Measurements from ENCODE around the gene CRISP3. TPM values are rescaled to one million over a fixed set of nuclear protein-coding genes. Genes with fewer than 3 reads are reported as not detected.

CRISP3 gene
- total and polyA plus RNA-seq, 2 donors (not counting 1 experiment from before 2014, with no cell fraction given) = not detected

DNA sequence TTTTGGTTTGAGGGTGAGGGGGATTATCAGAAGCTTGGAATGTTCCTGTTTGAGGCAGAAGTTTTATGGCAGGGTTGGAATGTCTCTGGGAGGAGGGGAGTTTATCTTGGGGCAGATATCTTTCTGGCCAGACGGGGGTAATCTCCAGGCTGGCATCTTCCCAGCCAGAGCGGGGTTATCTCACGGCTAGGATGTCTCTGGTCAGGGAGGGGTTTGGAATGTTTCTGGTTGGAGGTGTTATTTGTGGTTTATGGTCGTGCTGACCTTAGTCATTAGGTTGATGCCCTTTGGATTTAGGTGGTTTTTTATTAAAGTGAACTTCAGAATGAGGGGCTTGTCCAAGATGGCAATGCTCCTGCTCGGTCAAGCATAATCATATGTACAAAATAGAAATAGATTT is 28.1 kb upstream of the CRISP3 start:
- H3K27ac ChIP-seq (ENCODE audit: low read length in 2 of 2) = no peak overlapping the region
- ATAC-seq (ENCODE audit: low read depth) (no peak), DNase-seq (no peak)
- Mint-ChIP-seq H3K27ac (no peak overlapping the region), H3K4me1 (no peaks in the 10 kb centered on the region), H3K9me3 (ENCODE audit: insufficient read depth) (peaks cover 3% of the 10 kb centered on the region), H3K27me3 (no peaks in the 10 kb centered on the region), H3K4me3 (no peak overlapping the region)
- no peaks in the 10 kb centered on the region for H3K9me3 ChIP-seq (ENCODE audit: control extremely low read depth in 1 of 3, control insufficient read depth in 2 of 3, insufficient read depth in 1 of 3, low read length in 2 of 3)
- no peaks in the 10 kb centered on the region for H3K27me3 ChIP-seq (replicated peaks in 1 of 4; ENCODE audit: control extremely low read depth in 1 of 4, control insufficient read depth in 3 of 4, insufficient read depth in 4 of 4, low read length in 3 of 4)
- intact Hi-C loops (cut with micrococcal nuclease) = no loop called here
- no peak overlapping the region for H3K4me2 ChIP-seq (replicated peaks; ENCODE audit: low read depth, low read length, poor library complexity, severe bottlenecking)
- POLR2A ChIA-PET = no interaction called here
- H3K79me2 ChIP-seq (ENCODE audit: control insufficient read depth, insufficient read depth, low read length) = no peaks in the 10 kb centered on the region
- no peaks in the 10 kb centered on the region for H3K4me1 ChIP-seq (ENCODE audit: control insufficient read depth in 2 of 2, insufficient read depth in 2 of 2, low read length in 2 of 2)
- H4K20me1 ChIP-seq (ENCODE audit: control insufficient read depth, insufficient read depth, low read length, poor library complexity, severe bottlenecking) = no peaks in the 10 kb centered on the region
- 93% methylated on average over 4 of the region's 5 CpGs for WGBS (ENCODE audit: insufficient coverage)
- no peak overlapping the region for H2AFZ ChIP-seq (ENCODE audit: insufficient read depth, low read depth, low read length, poor library complexity, severe bottlenecking)
- no peak overlapping the region for H3K4me3 ChIP-seq (ENCODE audit: control extremely low read depth in 1 of 5, extremely low read depth in 1 of 5, insufficient read depth in 1 of 5, low read depth in 2 of 5, low read length in 4 of 5)
- H3K9ac ChIP-seq (ENCODE audit: low read length) = no peak overlapping the region
- H3K36me3 ChIP-seq (replicated peaks in 1 of 2; ENCODE audit: control extremely low read depth in 1 of 2, control insufficient read depth in 1 of 2, extremely low read depth in 1 of 2, insufficient read depth in 2 of 2, low read length in 1 of 2) = no peaks in the 10 kb centered on the region
- TF ChIP-seq, protein P1, sequence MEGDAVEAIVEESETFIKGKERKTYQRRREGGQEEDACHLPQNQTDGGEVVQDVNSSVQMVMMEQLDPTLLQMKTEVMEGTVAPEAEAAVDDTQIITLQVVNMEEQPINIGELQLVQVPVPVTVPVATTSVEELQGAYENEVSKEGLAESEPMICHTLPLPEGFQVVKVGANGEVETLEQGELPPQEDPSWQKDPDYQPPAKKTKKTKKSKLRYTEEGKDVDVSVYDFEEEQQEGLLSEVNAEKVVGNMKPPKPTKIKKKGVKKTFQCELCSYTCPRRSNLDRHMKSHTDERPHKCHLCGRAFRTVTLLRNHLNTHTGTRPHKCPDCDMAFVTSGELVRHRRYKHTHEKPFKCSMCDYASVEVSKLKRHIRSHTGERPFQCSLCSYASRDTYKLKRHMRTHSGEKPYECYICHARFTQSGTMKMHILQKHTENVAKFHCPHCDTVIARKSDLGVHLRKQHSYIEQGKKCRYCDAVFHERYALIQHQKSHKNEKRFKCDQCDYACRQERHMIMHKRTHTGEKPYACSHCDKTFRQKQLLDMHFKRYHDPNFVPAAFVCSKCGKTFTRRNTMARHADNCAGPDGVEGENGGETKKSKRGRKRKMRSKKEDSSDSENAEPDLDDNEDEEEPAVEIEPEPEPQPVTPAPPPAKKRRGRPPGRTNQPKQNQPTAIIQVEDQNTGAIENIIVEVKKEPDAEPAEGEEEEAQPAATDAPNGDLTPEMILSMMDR (IDR thresholded peaks at IDR 0.05) = no peak
- TF ChIP-seq EZH2 (IDR thresholded peaks at IDR 0.05; ENCODE audit: borderline replicate concordance, insufficient read depth, low read depth, low read length, poor library complexity, severe bottlenecking) = no peak
- CTCF ChIA-PET = no interaction called here

DNA sequence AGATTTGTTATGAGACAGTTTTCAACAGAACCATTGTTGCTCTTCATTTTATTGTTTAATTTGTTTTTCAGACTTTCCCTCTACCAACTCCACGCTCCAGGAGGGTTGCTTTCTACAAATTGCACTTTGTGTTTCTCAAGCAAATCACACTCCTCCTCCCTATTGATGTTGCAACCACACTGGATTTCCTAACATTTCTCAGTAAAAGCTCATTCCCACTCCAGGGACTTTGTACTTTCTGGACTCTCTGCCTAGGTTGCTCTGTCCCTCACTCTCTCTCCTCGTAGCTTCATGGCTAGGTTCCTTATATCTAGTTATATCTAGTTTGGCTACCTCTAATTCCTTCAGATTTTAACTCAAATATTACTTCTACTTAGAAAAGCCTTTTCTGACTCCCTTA is 22.6 kb upstream of the CRISP3 start:
- no peaks in the 10 kb centered on the region for H3K4me1 Mint-ChIP-seq
- TF ChIP-seq, protein P1 (IDR thresholded peaks at IDR 0.05) = no peak
- TF ChIP-seq EZH2 (IDR thresholded peaks at IDR 0.05; ENCODE audit: borderline replicate concordance, insufficient read depth, low read depth, low read length, poor library complexity, severe bottlenecking) = no peak

More for the DNA sequence above, 22.6 kb upstream of the CRISP3 start:
- H3K27me3 ChIP-seq (replicated peaks in 1 of 4; ENCODE audit: control extremely low read depth in 1 of 4, control insufficient read depth in 3 of 4, insufficient read depth in 4 of 4, low read length in 3 of 4) = no peaks in the 10 kb centered on the region
- H3K79me2 ChIP-seq (ENCODE audit: control insufficient read depth, insufficient read depth, low read length) = no peaks in the 10 kb centered on the region
- POLR2A ChIA-PET = no interaction called here
- Mint-ChIP-seq H3K27me3 (no peaks in the 10 kb centered on the region), H3K4me3 (no peak overlapping the region), H3K9me3 (ENCODE audit: insufficient read depth) (no peaks in the 10 kb centered on the region), H3K27ac (no peak overlapping the region)
- no peak overlapping the region for H2AFZ ChIP-seq (ENCODE audit: insufficient read depth, low read depth, low read length, poor library complexity, severe bottlenecking)
- H4K20me1 ChIP-seq (ENCODE audit: control insufficient read depth, insufficient read depth, low read length, poor library complexity, severe bottlenecking) = no peaks in the 10 kb centered on the region
- WGBS (ENCODE audit: insufficient coverage) = 91% methylated on average over 1 of the region's 2 CpGs
- H3K4me1 ChIP-seq (ENCODE audit: control insufficient read depth in 2 of 2, insufficient read depth in 2 of 2, low read length in 2 of 2) = no peaks in the 10 kb centered on the region
- H3K27ac ChIP-seq (ENCODE audit: low read length in 2 of 2) = no peak overlapping the region
- DNase-seq = no peak
- no peaks in the 10 kb centered on the region for H3K9me3 ChIP-seq (ENCODE audit: control extremely low read depth in 1 of 3, control insufficient read depth in 2 of 3, insufficient read depth in 1 of 3, low read length in 2 of 3)
- H3K9ac ChIP-seq (ENCODE audit: low read length) = no peak overlapping the region
- no peak overlapping the region for H3K4me3 ChIP-seq (ENCODE audit: control extremely low read depth in 1 of 5, extremely low read depth in 1 of 5, insufficient read depth in 1 of 5, low read depth in 2 of 5, low read length in 4 of 5)
- H3K4me2 ChIP-seq (replicated peaks; ENCODE audit: low read depth, low read length, poor library complexity, severe bottlenecking) = no peak overlapping the region
- no peak for ATAC-seq (ENCODE audit: low read depth)
- CTCF ChIA-PET = no interaction called here
- intact Hi-C loops (cut with micrococcal nuclease) = no loop called here
- no peaks in the 10 kb centered on the region for H3K36me3 ChIP-seq (replicated peaks in 1 of 2; ENCODE audit: control extremely low read depth in 1 of 2, control insufficient read depth in 1 of 2, extremely low read depth in 1 of 2, insufficient read depth in 2 of 2, low read length in 1 of 2)

All from B cell (primary cell).